Sigmoid colon (tissue), 7 donors: ENCODE data around the gene SPINK6. TPM values are rescaled to one million over a fixed set of nuclear protein-coding genes. Genes with fewer than 3 reads are reported as not detected.

ENCODE experiments used
- DNase-seq: peaks from one replicate; pipeline ENCODE4 v3.0.0-alpha.2; 2019
- H3K27ac ChIP-seq, 4 donors: fragments of 200-600 bp; sonication (generic); one replicate each; pipeline ENCODE4 v1.5.1; 2016 to 2019; ENCODE audit warnings: mild to moderate bottlenecking in 1 of 4
- H3K27me3 ChIP-seq, 3 donors: fragments of 200-600 bp; sonication (generic); one replicate each; pipeline ENCODE4 v1.5.1; 2019; ENCODE audit warnings: mild to moderate bottlenecking in 1 of 3
- H3K36me3 ChIP-seq, 4 donors: fragments of 200-600 bp; sonication (generic); one replicate each; pipeline ENCODE4 v1.5.1; 2016 to 2019
- H3K4me1 ChIP-seq, 4 donors: fragments of 200-600 bp; sonication (generic); one replicate each; pipeline ENCODE4 v1.5.1; 2017 to 2019
- H3K4me3 ChIP-seq, 4 donors: fragments of 200-600 bp; sonication (generic); one replicate each; pipeline ENCODE4 v1.5.1; 2017 to 2019; ENCODE audit warnings: mild to moderate bottlenecking in 2 of 4, moderate library complexity in 1 of 4
- H3K9me3 ChIP-seq, 4 donors: fragments of 200-600 bp in 3 of 4; sonication (generic) in 3 of 4; one replicate each; pipeline versions ENCODE4 v1.5.1 to v1.6.1; 2013 to 2019
- EP300 ChIP-seq, 4 donors: sonication (generic); formaldehyde crosslinking; IDR thresholded peaks; one replicate each; pipeline ENCODE4 v1.6.1; 2017; ENCODE audit warnings: antibody characterized with exemption in 4 of 4
- POLR2A ChIP-seq, 2 donors: fragments of 450-650 bp; IDR thresholded peaks; one replicate each; pipeline ENCODE4 v1.6.1; 2016; ENCODE audit warnings: antibody characterized with exemption in 2 of 2, mild to moderate bottlenecking in 2 of 2, moderate library complexity in 2 of 2
- POLR2AphosphoS5 ChIP-seq, 4 donors: sonication (generic); formaldehyde crosslinking; IDR thresholded peaks; one replicate each; pipeline ENCODE4 v1.6.1; 2017; ENCODE audit warnings: antibody characterized with exemption in 4 of 4
- WGBS, 2 donors: extraction: QIAGEN DNeasy Blood & Tissue Kit; methylation state at CpG; one replicate each; pipeline ENCODE4 v1.1.7; 2013; 5-methylcytosine and 5-hydroxymethylcytosine counted together
- intact Hi-C: fragments of 100-400 bp; cut with DNase I; formaldehyde crosslinking; loops from one replicate; pipeline ENCODE4 v1.15.1; 2023
- polyA plus RNA-seq, 3 donors: library from polyadenylated mRNA; stranded (reverse); fragments of 200-250 nt; gene quantifications; one replicate each; pipeline ENCODE4 v1.2.3, GENCODE V29; 2013
- total RNA-seq, 4 donors: library from RNA; depleted of rRNA; stranded (reverse); fragments of >200 nt; gene quantifications; one replicate each; pipeline ENCODE4 v1.1.0, GENCODE V29; 2016
- TF ChIP-seq, protein P1 (sequence below), 4 experiments: fragments of 450-650 bp in 3 of 4; fragments of 200-600 bp in 1 of 4; IDR thresholded peaks; one replicate each; pipeline ENCODE4 v1.5.1; 2016 to 2019; ENCODE audit warnings: antibody characterized with exemption in 4 of 4, mild to moderate bottlenecking in 3 of 4, moderate library complexity in 2 of 4
- donor health status: healthy with polysubstance abuse.
- donor health status: Bipolar disorder and iron deficiency.
- donor health status: healthy.

Gene SPINK6
- total and polyA plus RNA-seq, 7 donors = 0.86 to 1.9 (median 0.99) TPM; not detected in 4

DNA sequence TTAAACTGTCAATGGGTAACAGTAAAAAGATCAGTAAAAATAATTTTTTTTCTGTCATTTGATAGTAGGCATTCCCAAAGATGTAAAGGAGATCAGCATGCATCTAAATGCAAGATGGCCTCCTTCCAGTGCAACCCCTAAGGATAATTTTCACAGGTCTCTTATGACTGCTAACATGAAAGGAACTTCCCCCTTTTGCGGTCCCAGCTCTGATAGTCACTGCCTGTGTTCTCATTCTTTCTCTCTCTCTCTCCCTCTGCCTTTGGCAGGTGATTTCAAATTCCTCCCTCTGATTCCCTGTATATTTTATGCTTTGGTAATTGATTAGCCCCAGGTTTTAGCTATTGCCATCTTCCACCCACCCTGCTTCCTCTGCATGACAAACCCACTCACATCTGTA lies 25.6 kb upstream of the SPINK6 start:
- peaks cover 0 to 11% (median 2%) of the 10 kb centered on the region in 4 donors for H3K4me1 ChIP-seq
- DNase-seq = no peak
- no peaks in the 10 kb centered on the region for H3K9me3 ChIP-seq
- no peak overlapping the region for H3K4me3 ChIP-seq
- H3K27me3 ChIP-seq = no peaks in the 10 kb centered on the region
- intact Hi-C loops = loop anchor here (5.0 to 10.0 kb wide), 2 partner anchors 265 to 858 kb away; no protein-coding TSS in a partner anchor
- TF ChIP-seq, protein P1, sequence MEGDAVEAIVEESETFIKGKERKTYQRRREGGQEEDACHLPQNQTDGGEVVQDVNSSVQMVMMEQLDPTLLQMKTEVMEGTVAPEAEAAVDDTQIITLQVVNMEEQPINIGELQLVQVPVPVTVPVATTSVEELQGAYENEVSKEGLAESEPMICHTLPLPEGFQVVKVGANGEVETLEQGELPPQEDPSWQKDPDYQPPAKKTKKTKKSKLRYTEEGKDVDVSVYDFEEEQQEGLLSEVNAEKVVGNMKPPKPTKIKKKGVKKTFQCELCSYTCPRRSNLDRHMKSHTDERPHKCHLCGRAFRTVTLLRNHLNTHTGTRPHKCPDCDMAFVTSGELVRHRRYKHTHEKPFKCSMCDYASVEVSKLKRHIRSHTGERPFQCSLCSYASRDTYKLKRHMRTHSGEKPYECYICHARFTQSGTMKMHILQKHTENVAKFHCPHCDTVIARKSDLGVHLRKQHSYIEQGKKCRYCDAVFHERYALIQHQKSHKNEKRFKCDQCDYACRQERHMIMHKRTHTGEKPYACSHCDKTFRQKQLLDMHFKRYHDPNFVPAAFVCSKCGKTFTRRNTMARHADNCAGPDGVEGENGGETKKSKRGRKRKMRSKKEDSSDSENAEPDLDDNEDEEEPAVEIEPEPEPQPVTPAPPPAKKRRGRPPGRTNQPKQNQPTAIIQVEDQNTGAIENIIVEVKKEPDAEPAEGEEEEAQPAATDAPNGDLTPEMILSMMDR (IDR thresholded peaks at IDR 0.05) = no peak
- TF ChIP-seq POLR2AphosphoS5 (IDR thresholded peaks at IDR 0.05) (no peak), EP300 (IDR thresholded peaks at IDR 0.05) (no peak), POLR2A (IDR thresholded peaks at IDR 0.05) (no peak)
- no peaks in the 10 kb centered on the region for H3K36me3 ChIP-seq
- WGBS, 2 donors = 53 to 79% methylated on average over 1 of the region's 1 CpG
- no peak overlapping the region for H3K27ac ChIP-seq

DNA sequence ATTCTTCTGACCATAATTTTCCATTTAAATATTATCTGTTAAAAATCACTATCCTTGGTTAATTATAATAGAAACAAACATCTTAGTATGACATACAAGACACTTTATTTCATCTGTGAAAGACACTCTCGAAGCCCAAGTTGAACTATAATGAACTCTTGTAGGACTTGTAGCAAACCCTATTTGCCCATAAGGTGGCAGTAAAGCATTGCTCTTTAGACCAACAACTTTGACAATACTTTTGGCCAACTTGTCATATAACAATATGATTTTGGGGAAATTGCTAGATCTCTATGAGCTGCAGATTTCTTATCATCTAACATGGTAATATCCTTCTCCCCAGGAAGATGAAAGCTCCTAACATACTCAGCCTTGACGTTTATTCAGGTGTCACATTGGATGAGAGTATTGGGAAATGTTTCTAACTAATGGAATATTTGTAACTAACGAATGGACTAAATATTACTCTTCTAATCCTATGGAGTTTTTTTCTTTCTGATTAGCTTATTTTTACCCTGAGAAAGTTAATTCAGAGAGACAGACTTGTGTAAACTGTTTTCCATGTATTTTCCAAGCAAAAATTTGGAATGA lies 23.5 kb upstream of the SPINK6 start:
- TF ChIP-seq POLR2A (IDR thresholded peaks at IDR 0.05) (no peak), EP300 (IDR thresholded peaks at IDR 0.05) (no peak), POLR2AphosphoS5 (IDR thresholded peaks at IDR 0.05) (no peak)
- TF ChIP-seq, protein P1 (IDR thresholded peaks at IDR 0.05) = peak; percentile 42 to 73 (median 54)
- Histone ChIP-seq H3K4me1 (peaks cover 0 to 11% (median 2%) of the 10 kb centered on the region in 4 donors), H3K27me3 (no peaks in the 10 kb centered on the region), H3K9me3 (no peaks in the 10 kb centered on the region), H3K27ac (no peak overlapping the region), H3K36me3 (no peaks in the 10 kb centered on the region), H3K4me3 (no peak overlapping the region)
- 37 to 39% methylated on average over 3 of the region's 3 CpGs for WGBS, 2 donors
- intact Hi-C loops = loop anchor here (1.0 to 10.0 kb wide), 4 partner anchors 195 to 855 kb away; no protein-coding TSS in a partner anchor
- no peak for DNase-seq

DNA sequence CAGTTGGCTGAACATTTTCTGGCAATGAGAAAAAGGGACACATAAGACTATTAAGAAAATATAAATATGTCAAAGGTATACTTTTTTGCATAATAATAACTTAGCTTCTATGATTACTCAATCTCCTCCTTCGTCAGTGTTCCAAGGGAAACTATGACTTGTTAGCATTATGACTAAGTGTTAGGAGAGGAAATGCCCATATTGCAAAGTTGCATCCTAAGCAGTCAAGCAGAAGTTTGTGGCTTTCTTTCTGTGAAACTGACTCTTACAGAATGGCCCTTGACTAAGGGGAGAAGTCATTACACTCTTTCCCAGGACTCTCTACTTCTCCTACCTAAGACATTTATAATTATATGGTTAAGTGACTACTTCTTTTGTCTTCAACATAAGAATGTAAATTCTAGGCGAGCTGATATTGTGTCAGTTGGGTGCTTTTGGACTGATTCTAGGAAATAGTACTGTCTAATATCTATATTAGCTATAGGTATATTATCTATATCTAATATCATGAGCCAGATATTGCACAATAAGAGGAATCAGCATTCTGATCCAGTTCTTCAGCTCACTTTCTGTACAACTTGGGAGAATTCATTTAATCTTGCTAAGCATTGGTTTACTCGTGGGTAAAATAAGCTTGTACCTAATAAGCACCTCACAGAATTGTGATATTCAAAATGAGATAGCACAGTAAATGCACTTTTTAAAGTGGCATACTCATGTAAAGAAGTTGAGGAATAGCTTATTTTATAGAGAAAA lies 16.4 kb upstream of the SPINK6 start:
- intact Hi-C loops = no loop called here
- H3K27me3 ChIP-seq = no peaks in the 10 kb centered on the region
- TF ChIP-seq, protein P1 (IDR thresholded peaks at IDR 0.05) = no peak
- TF ChIP-seq POLR2AphosphoS5 (IDR thresholded peaks at IDR 0.05) = peak in 1 of 4 donors; percentile 34
- WGBS, 2 donors = 63 to 77% methylated on average over 3 of the region's 3 CpGs
- no peak overlapping the region for H3K4me3 ChIP-seq
- H3K27ac ChIP-seq = no peak overlapping the region
- peaks cover 0 to 3% (median 0%) of the 10 kb centered on the region in 4 donors for H3K4me1 ChIP-seq
- DNase-seq = no peak
- no peaks in the 10 kb centered on the region for H3K9me3 ChIP-seq
- H3K36me3 ChIP-seq = no peaks in the 10 kb centered on the region

DNA sequence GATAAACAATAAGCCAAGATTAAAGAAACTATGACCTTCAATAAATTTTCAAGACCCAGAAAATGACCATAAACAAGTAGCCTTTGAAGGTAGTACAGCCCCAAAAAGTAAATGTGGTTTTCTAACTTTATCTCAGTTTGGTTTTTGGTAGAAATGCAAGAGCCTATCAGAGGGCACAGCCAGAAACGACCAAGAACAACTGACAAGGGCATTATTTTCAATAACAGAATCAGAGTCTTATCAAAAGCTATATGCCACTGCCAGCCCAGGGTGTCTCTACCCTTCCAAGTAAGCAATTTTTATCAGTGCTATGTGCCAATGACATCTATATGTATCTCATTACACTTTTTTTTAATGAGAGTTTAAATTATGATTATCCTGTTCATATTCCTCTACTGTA lies 11.8 kb upstream of the SPINK6 start:
- Histone ChIP-seq H3K27ac (peak overlapping the region in 2 of 4 donors; percentile 80), H3K4me1 (peaks cover 0 to 21% (median 7%) of the 10 kb centered on the region in 4 donors), H3K27me3 (no peaks in the 10 kb centered on the region), H3K9me3 (no peaks in the 10 kb centered on the region), H3K4me3 (no peak overlapping the region), H3K36me3 (no peaks in the 10 kb centered on the region)
- TF ChIP-seq, protein P1 (IDR thresholded peaks at IDR 0.05) = no peak
- TF ChIP-seq EP300 (IDR thresholded peaks at IDR 0.05) = no peak
- no peak for TF ChIP-seq POLR2AphosphoS5 (IDR thresholded peaks at IDR 0.05)
- no peak for TF ChIP-seq POLR2A (IDR thresholded peaks at IDR 0.05)
- no peak for DNase-seq
- intact Hi-C loops = no loop called here
- 56 to 67% methylated on average over 1 of the region's 1 CpG for WGBS, 2 donors
